ENCODE data around the gene MAN1C1.
A peak's percentile ranks its signal among the peaks of the same experiment; 100 is the strongest.

MAN1C1 gene

DNA sequence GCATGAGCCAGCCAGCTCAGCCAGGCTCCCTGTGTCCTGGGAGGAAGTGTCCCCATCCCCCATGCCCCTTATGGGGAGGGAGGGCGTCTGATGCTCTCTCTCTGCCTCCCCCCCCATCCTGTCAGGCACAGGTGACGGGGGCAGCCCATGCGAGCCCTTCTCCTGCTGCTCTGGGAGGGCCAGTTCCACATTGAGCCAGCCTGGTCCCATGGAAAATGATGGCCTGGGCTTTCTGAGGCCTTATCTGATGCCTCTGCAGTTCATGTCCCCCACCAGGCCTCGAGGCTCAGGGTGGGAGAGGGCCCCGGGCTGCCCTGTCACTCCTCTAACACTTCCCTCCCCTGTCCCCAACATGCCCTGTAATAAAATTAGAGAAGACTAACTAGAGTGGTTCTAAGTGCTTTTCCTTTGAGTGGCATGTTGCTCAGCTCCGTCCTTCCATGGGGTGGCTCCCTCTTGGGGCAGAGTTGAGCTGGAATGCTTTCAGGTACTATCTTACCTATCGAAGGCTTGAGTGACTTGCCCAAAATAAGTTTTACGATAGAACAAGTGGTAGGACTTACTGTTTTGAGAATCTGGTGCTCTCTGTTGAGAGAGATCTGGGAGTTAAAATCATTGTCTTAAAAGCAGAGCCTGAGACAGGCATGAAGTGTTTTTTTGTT lies 201.4 kb downstream of the MAN1C1 start:
- DNase-seq (ENCODE audit: low read depth, low spot score) = no peak

- no peak for DNase-seq (ENCODE audit: low read depth, low spot score)
Observed at GRCh38 chr1:25818569-25818968, 202.0 kb downstream of the MAN1C1 start.

- peak; percentile 81 for DNase-seq (ENCODE audit: low read depth, low spot score)
Observed at GRCh38 chr1:25819491-25820246, 203.1 kb downstream of the MAN1C1 start, which contains the start of gene MTFR1L. Gene MTFR1L (plus strand): TSS chr1:25819954. CDS start chr1:25823105, 3,151 bp downstream.

- peak; percentile 23 for DNase-seq (ENCODE audit: low read depth, low spot score)
Observed at GRCh38 chr1:25820247-25821111, 203.9 kb downstream of the MAN1C1 start.

DNA sequence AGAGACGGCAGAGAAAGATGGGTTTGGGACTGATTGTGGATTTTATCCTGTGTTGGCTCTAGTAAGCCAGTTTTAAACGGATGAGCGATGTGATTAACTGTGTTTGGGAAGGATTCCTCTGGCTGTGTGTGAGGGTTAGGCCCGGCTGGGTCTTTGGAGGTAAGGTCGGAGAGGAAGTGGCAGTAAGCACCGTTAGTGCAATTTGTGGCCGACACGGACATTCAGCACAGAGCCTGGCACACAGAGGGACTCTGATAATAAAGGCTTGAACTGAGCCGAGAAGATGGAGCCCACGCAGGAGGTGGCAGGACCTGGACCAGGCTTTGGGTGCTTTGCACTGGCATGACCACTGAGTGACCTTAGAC lies 204.5 kb downstream of the MAN1C1 start:
- DNase-seq (ENCODE audit: low read depth, low spot score) = no peak

DNA sequence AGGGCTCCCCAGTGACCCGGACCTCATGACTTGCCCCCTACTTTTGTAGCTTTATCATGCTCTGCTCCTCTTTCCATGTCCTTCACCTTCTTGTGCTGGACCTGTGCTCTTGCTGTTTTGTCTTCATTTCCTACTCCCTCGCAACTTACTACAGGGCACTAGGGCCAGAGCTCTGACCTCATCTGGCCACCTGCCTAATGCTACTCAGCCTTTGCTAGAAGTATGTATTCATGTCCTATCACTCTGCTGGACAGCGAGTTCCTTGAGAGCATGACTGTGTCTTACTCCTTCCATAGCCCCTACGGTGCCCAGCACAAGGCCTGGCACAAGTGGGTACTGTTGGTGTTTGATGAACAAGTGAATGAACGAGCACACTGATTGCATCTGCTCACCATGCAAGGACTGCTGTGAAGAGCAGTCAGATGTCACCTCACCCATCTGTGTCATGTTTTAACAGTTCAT lies 205.1 kb downstream of the MAN1C1 start:
- no peak for DNase-seq (ENCODE audit: low read depth, low spot score)

GRCh38 chr1:25825605-25826004 lies 209.0 kb downstream of the MAN1C1 start:
- no peak for DNase-seq (ENCODE audit: low read depth, low spot score)

GRCh38 chr1:25826571-25826970 lies 210.0 kb downstream of the MAN1C1 start:
- no peak for DNase-seq (ENCODE audit: low read depth, low spot score)

- no peak for DNase-seq (ENCODE audit: low read depth, low spot score)
Observed at GRCh38 chr1:25828491-25828890, 211.9 kb downstream of the MAN1C1 start.

DNA sequence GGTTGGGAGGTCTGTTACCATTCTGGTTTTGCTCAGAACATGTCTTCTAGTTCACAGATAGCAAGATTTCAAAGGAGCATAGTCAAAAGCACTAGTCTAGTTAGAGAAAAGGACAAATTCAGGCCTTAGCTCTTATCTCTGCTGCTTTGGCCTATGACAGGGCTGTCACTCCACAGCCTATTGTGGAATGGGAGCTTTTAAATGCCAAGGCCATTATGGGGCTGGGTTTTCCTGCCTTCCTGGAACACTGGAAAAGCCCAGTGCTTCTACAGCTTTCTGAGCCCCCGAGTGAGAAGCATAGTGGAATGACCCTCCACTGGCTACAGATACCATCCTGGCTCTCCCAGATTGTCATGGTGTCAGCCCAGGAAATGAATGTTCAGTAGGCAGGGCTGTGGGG lies 212.5 kb downstream of the MAN1C1 start:
- no peak for DNase-seq (ENCODE audit: low read depth, low spot score)

GRCh38 chr1:25831569-25832196 lies 215.1 kb downstream of the MAN1C1 start:
- DNase-seq (ENCODE audit: low read depth, low spot score) = no peak

DNA sequence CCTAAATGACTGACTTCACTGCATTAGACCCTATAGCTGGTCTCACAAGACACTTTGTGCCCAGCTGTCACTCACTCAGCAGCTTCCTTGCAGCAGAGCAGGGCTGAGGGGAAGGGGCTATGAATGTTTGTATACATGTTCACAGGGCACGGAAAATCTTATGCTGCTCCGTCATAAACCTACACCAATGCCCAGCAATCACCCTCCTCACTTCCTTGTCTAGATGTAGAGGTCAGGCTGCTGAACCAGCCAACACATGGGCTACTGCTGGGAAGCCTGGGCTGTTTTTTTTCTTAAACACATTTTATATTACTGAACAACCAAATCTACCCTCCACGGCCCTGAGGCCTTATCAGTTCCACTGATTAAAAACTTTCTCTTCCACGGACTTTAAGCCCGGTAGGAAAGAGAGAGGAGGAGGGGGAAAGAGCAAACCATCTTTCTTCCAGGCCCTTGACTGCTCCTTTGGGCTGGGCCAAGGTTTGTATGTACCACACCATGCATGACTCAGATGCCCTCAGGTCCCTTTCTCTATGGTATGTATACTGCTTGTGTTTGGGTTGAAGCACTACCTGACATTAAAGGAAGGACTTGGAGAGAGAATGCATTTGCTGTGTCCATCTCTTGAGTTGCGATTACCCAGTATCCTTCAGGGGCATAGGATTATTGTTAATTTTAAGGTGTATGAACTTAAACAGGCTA lies 215.9 kb downstream of the MAN1C1 start:
- DNase-seq (ENCODE audit: low read depth, low spot score) = no peak

DNA sequence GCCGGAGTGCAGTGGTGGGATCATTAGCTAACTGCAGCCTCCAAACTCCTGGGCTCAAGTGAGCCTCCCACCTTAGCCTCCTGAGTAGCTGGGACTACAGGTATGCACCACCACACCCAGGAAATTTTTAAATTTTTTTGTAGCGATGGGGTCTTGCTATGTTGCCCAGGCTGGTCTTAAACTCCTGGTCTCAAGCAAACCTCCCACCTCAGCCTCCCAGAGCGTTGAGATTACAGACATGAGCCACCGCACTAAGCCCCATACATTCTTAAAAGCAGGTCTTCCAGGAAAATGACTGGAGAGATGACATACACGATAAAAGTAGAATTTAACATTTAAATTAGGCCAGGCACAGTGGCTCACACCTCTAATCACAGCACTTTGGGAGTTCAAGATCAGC lies 216.6 kb downstream of the MAN1C1 start:
- DNase-seq (ENCODE audit: low read depth, low spot score) = no peak
